Activated CD4-positive, alpha-beta T cell treated with anti-CD3 and anti-CD28 coated beads, Interleukin-2, amount 10 ng/mL, durations not matched to agents 7 days and 5 days (primary cell): ENCODE results near the gene SPNS2. TPM values are rescaled to one million over a fixed set of nuclear protein-coding genes. Genes with fewer than 3 reads are reported as not detected.

Experiments
- CTCF ChIA-PET: fragments of 350-600 bp; sonication (Branson Sonifier 250); formaldehyde crosslinking; loops from one replicate; lab custom pipeline; 2021; ENCODE audit warnings: antibody characterized with exemption; lab: Charles Lee
- POLR2A ChIA-PET: fragments of 350-600 bp; sonication (Branson Sonifier 250); formaldehyde crosslinking; loops from one replicate; lab custom pipeline; 2021; ENCODE audit warnings: antibody characterized with exemption; lab: Charles Lee
- DNase-seq: peaks from one replicate; pipeline ENCODE4 v3.0.0-alpha.2; 2020
- H3K27ac Mint-ChIP-seq: one replicate; pipeline ENCODE4 v1.8.0; 2021; ENCODE audit warnings: mild to moderate bottlenecking, moderate library complexity, mixed read lengths
- H3K27me3 Mint-ChIP-seq: one replicate; pipeline ENCODE4 v1.8.0; 2021; ENCODE audit warnings: mixed read lengths
- H3K36me3 Mint-ChIP-seq: one replicate; pipeline ENCODE4 v1.8.0; 2021; ENCODE audit warnings: low read depth, mixed read lengths
- H3K4me1 Mint-ChIP-seq: one replicate; pipeline ENCODE4 v1.8.0; 2021; ENCODE audit warnings: mixed read lengths
- H3K4me3 Mint-ChIP-seq: one replicate; pipeline ENCODE4 v1.8.0; 2021; ENCODE audit warnings: mild to moderate bottlenecking, moderate library complexity, mixed read lengths
- H3K9me3 Mint-ChIP-seq: one replicate; pipeline ENCODE4 v1.8.0; 2021; ENCODE audit warnings: mixed read lengths
- total RNA-seq, 2 experiments: library from RNA; stranded (reverse); gene quantifications; one replicate each; pipeline ENCODE4 v1.2.3, GENCODE V29; 2021

Gene SPNS2, protein sequence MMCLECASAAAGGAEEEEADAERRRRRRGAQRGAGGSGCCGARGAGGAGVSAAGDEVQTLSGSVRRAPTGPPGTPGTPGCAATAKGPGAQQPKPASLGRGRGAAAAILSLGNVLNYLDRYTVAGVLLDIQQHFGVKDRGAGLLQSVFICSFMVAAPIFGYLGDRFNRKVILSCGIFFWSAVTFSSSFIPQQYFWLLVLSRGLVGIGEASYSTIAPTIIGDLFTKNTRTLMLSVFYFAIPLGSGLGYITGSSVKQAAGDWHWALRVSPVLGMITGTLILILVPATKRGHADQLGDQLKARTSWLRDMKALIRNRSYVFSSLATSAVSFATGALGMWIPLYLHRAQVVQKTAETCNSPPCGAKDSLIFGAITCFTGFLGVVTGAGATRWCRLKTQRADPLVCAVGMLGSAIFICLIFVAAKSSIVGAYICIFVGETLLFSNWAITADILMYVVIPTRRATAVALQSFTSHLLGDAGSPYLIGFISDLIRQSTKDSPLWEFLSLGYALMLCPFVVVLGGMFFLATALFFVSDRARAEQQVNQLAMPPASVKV
- under 1 TPM; 0.25 to 0.29 TPM for total RNA-seq

DNA sequence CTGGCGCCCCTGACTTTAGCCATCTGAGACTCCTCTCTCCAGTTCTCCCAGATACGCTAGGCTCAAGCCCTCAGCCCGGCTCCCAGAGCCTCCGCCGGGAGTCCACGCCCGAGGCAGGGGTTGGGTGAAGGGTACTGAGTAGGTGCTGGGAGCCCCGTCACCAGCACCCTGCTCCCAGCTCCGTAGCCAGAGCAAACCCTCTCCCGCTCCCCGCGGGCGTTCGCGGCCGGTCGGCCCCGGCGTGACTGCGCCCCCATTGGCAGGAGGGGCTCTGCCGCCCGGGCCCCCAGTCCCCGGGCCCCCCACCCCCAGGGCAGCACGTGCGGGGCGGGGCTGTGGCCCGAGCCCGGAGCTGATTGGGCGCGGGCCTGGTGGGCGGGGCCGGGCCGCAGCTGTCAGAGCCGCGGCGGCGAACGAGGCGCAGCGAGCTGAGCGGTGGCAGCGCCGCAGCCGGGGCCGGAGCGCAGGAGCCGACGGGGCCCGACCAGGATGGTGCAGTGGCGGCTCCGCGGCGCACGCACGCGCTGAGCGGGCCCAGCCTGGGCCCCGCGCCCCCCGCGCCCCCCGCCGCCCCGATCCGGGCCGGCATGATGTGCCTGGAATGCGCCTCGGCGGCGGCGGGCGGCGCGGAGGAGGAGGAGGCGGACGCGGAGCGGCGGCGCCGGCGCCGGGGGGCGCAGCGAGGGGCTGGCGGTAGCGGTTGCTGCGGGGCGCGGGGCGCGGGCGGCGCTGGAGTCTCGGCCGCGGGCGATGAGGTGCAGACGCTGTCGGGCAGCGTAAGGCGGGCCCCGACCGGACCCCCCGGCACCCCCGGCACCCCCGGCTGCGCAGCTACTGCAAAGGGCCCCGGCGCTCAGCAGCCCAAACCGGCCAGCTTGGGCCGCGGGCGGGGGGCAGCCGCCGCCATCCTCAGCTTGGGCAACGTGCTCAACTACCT lies at the start of gene SPNS2:
Gene SPNS2 (plus strand): TSS at position 421 of the 937 bp plus-strand sequence. CDS start 167 bp downstream, at position 588.
- H3K27me3 Mint-ChIP-seq: peaks cover 39% of the 10 kb centered on the region
- no peaks in the 10 kb centered on the region for H3K36me3 Mint-ChIP-seq
- no peaks in the 10 kb centered on the region for H3K9me3 Mint-ChIP-seq
- peaks cover 22% of the 10 kb centered on the region for H3K4me1 Mint-ChIP-seq
- POLR2A ChIA-PET: interaction anchor here (0.6 kb wide), 1 partner anchor 9 kb away, joined by 3 read pairs; no protein-coding TSS in a partner anchor
- H3K4me3 Mint-ChIP-seq: peak within 1 kb of the TSS; percentile 66
- peak; percentile 55 for DNase-seq
- no peak within 1 kb of the TSS for H3K27ac Mint-ChIP-seq
- CTCF ChIA-PET: interaction anchor here (1.0 to 2.2 kb wide), 3 partner anchors 11 to 17 kb away, joined by 3 to 5 read pairs (median 3); no protein-coding TSS in a partner anchor

DNA sequence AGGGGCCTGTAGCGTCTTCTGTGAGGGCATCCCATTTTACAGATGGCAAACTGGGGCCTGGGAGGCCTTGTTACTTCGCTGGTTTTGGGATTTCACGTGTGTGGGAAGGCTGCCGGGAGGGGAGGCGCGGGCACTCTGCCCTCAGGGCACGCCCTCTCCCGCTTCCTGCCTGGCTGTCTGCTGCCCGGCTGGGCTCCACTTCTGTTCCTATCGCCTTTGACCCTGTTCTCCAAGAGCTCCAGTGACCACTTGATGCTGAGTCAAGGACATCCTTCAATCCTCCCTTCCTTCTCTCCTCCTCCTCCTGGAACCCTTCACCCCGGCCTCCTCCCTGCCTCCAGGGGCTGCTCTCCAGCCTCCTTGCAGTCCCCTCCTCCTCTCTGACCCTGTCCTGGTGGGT lies 48.9 kb upstream of the SPNS2 start:
- H3K9me3 Mint-ChIP-seq: no peaks in the 10 kb centered on the region
- no peak overlapping the region for H3K4me3 Mint-ChIP-seq
- H3K4me1 Mint-ChIP-seq: peaks cover 9% of the 10 kb centered on the region
- H3K36me3 Mint-ChIP-seq: no peaks in the 10 kb centered on the region
- no peak for DNase-seq
- H3K27ac Mint-ChIP-seq: peak overlapping the region; percentile 66
- H3K27me3 Mint-ChIP-seq: no peaks in the 10 kb centered on the region
- ChIA-PET POLR2A (no interaction called here), CTCF (interaction anchor here (0.6 to 1.1 kb wide), 2 partner anchors 14 to 48 kb away, joined by 3 read pairs; no protein-coding TSS in a partner anchor)

DNA sequence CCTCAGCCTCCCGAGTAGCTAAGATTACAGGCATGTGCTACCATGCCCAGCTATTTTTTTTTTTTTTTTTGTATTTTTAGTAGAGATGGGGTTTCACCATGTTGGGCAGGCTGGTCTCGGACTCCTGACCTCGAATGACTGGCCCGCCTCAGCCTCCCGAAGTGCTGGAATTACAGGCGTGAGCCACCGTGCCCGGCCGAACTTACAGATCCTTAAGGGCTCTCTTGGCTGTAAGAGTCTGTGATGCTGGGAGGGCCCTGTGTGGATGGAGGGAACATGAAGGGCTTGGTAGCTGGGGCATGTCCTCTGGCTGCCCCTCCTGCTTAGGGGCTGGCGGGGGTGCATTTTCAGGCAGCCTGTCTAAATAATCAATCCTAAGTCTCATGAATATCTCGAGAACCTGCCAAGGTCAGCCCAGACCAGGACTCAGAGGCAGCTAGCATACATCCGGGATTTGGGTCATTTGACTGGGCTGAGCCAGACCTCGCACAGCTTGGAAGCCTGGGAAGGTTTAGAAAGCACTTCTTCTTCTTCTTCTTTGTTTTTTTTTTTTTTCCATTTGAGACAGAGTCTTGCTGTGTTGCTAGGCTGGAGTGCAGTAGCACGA lies 47.9 kb upstream of the SPNS2 start:
- no peaks in the 10 kb centered on the region for H3K9me3 Mint-ChIP-seq
- peaks cover 9% of the 10 kb centered on the region for H3K4me1 Mint-ChIP-seq
- H3K4me3 Mint-ChIP-seq: no peak overlapping the region
- ChIA-PET POLR2A (no interaction called here), CTCF (interaction anchor here (0.5 to 1.5 kb wide), 3 partner anchors 14 to 275 kb away, joined by 3 to 4 read pairs (median 3); no protein-coding TSS in a partner anchor)
- H3K27ac Mint-ChIP-seq: no peak overlapping the region
- no peaks in the 10 kb centered on the region for H3K36me3 Mint-ChIP-seq
- H3K27me3 Mint-ChIP-seq: no peaks in the 10 kb centered on the region
- DNase-seq: no peak

DNA sequence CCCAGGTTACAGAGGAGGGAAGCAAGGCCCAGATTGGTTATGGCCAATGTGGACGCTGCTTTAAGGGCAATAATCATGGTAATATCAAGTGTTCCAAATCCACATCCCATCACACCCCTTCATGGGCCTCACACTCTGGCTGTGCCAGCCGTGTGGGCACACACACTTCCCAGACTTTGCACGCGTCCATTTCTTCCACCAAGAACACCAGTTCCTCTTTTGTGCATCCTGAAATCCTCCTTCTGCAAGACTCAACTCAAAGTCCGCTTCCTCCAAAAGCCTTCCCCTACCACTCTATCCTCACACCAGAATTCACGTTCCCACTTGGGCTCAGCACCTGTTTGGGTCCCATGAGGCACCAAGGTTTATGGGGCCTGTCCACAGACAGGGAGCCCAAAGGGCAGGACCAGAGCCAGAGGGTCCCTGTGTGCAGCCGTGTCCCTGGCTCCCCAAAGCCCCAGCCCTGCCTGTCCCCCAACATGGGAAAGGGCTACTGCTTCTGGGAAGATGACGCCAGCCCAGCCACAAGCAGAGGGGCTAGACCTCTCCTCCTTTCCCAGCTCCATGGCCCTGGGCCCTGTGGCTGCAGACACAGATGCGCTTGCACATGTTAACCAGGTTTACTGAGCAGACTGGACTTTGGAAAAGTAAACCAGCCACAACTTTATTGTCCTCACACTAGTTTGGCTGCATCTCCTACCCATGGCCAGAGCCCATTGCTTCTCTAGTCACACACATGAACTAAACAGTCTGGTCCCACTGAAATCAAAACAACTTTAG lies 44.7 kb upstream of the SPNS2 start:
- no peaks in the 10 kb centered on the region for H3K36me3 Mint-ChIP-seq
- POLR2A ChIA-PET: no interaction called here
- no peaks in the 10 kb centered on the region for H3K9me3 Mint-ChIP-seq
- DNase-seq: no peak
- H3K27ac Mint-ChIP-seq: no peak overlapping the region
- CTCF ChIA-PET: interaction anchor here (0.6 to 3.8 kb wide), 2 partner anchors 9 to 987 kb away, joined by 5 to 10 read pairs; no protein-coding TSS in a partner anchor
- no peak overlapping the region for H3K4me3 Mint-ChIP-seq
- H3K27me3 Mint-ChIP-seq: no peaks in the 10 kb centered on the region
- peaks cover 9% of the 10 kb centered on the region for H3K4me1 Mint-ChIP-seq

DNA sequence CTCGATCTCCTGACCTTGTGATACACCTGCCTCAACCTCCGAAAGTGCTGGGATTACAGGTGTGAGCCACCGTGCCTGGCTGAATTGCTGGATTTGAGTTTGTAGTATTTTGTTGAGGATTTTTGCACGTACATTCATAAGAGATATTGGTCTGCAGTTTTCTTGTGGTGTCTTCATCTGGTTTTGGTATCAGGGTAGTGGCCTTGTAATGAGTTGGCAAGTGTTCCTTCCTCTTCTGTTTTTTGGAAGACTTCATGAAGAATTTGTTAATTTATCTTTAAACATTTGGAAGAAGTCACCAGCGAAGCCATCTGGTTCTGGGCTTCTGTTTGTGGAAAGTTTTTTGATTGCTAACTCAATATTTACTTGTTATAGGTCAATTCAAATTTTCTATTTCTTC lies 38.0 kb upstream of the SPNS2 start:
- no peak for DNase-seq
- peaks cover 12% of the 10 kb centered on the region for H3K9me3 Mint-ChIP-seq
- POLR2A ChIA-PET: no interaction called here
- peaks cover 2% of the 10 kb centered on the region for H3K27me3 Mint-ChIP-seq
- H3K27ac Mint-ChIP-seq: no peak overlapping the region
- peaks cover 11% of the 10 kb centered on the region for H3K36me3 Mint-ChIP-seq
- H3K4me1 Mint-ChIP-seq: no peaks in the 10 kb centered on the region
- CTCF ChIA-PET: no interaction called here
- H3K4me3 Mint-ChIP-seq: no peak overlapping the region

DNA sequence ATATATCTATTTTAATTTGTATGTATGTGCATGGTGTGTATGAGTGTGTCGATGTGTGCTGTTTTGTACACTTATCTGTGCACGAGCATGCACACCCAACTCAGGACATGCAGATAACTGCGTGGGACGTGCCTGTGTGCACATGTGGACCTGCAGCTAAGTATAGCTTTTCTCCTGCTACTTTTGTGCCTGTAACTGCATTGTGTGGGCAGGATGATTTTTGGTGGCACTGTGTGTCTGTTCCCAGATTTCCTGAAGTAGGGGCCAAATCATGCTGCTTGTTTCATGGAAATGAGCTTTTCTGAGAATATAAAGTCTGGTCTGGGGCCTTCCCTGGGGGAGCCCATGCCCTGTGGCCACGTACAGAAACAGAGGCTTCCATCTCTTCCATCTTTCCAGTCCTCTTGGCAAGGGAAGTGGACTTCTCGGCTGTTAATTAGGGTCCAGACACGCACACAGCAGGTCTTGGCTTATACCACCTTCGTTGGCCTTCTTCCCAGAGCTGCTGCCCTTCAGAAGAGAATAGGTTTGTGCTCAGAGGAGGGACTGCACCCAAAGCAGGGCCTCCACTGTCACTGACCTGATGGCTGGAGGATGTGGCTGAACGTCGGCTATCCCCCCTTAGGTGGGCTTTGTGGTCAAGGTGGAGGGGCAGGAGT lies 34.7 kb upstream of the SPNS2 start:
- peaks cover 11% of the 10 kb centered on the region for H3K36me3 Mint-ChIP-seq
- DNase-seq: no peak
- H3K4me3 Mint-ChIP-seq: no peak overlapping the region
- no peaks in the 10 kb centered on the region for H3K4me1 Mint-ChIP-seq
- ChIA-PET CTCF (interaction anchor here (0.6 kb wide), 1 partner anchor 491 kb away, joined by 5 read pairs; no protein-coding TSS in a partner anchor), POLR2A (no interaction called here)
- no peak overlapping the region for H3K27ac Mint-ChIP-seq
- peaks cover 2% of the 10 kb centered on the region for H3K27me3 Mint-ChIP-seq
- peaks cover 12% of the 10 kb centered on the region for H3K9me3 Mint-ChIP-seq

DNA sequence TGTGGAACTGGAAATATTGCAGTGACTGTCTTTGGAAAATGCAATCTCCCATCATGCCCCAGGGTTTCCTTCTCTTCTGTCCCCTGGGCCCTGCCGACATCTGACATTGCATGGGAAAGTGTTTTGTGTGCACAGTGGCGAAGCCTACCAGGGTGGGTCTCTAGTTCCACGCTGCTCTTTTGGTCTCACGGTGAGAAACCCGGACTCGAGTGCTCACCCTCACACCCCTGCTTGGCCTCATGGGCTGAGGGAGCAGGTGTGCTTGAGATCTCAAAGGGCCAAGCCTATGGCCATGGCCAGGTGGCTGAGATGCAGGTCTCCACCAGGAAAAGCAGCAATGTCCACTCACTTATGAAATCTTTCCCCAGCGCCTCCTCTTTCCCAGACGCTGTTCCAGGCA lies 32.9 kb upstream of the SPNS2 start:
- no peak overlapping the region for H3K27ac Mint-ChIP-seq
- DNase-seq: no peak
- POLR2A ChIA-PET: no interaction called here
- no peaks in the 10 kb centered on the region for H3K4me1 Mint-ChIP-seq
- H3K4me3 Mint-ChIP-seq: no peak overlapping the region
- no peaks in the 10 kb centered on the region for H3K27me3 Mint-ChIP-seq
- H3K36me3 Mint-ChIP-seq: peaks cover 3% of the 10 kb centered on the region
- CTCF ChIA-PET: no interaction called here
- peaks cover 4% of the 10 kb centered on the region for H3K9me3 Mint-ChIP-seq

DNA sequence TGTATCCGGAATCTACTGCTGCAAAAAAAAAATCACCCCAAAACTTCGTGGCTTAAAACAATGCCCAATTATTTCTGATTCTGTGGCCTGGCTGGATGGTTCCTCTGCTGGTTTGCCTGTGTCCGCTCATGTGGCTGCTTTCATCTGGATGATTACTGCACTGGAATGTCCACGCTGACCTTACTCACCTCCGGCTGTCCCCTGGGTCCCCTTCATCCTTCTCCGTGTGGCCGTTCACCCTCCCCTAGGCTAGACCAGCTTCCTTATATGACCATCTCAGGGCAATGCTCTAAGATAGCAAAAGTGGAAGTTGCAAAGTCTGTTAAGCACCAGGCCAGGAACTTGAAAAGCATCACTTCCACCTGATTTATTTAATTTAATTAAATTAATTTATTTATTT lies 31.4 kb upstream of the SPNS2 start:
- ChIA-PET CTCF (no interaction called here), POLR2A (no interaction called here)
- Mint-ChIP-seq H3K9me3 (no peaks in the 10 kb centered on the region), H3K27ac (no peak overlapping the region), H3K4me3 (no peak overlapping the region), H3K36me3 (no peaks in the 10 kb centered on the region), H3K27me3 (peaks cover 3% of the 10 kb centered on the region), H3K4me1 (no peaks in the 10 kb centered on the region)
- DNase-seq: no peak

DNA sequence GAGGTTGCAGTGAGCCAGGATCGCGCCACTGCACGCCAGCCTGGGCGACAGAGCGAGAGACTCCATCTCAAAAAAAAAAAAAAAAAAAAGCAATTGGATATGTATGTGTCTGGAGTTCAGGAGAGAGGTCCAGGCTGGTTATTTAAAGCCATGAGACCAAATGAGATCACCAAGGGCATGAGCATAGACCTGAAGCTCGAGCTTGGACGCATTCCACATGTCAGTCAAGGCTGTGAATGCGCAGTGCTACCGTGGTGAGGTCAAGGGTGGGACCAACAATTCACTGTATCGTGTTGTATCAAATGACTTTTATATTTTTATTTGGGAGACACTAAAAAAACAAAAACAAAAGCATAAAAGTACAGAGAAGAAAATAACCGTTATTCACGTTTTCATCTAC lies 29.1 kb upstream of the SPNS2 start:
- Mint-ChIP-seq H3K27ac (no peak overlapping the region), H3K9me3 (no peaks in the 10 kb centered on the region), H3K4me1 (no peaks in the 10 kb centered on the region), H3K36me3 (no peaks in the 10 kb centered on the region), H3K4me3 (no peak overlapping the region), H3K27me3 (peaks cover 3% of the 10 kb centered on the region)
- DNase-seq: no peak
- ChIA-PET CTCF (no interaction called here), POLR2A (no interaction called here)

DNA sequence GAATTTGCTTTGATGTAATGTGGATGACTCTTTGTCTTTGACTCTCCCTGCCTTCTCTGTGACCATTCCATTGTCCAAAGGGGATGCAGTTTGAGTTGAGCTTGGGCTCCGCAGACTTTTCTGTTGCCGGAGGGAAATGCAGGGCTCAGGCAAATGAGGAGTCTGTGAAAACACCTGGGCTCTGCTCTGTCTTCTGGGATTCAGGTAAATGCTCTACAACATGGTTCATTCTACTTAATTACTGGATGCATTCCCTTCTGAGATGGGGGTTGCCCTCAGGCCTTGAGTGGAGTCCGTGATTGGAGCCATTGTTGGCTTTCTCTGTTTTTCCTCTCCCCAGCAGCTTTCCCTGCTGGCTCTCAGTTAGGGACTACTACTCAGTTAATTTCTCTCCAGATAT lies 26.4 kb upstream of the SPNS2 start:
- no peak overlapping the region for H3K4me3 Mint-ChIP-seq
- CTCF ChIA-PET: interaction anchor here (1.2 kb wide), 1 partner anchor 27 kb away, joined by 3 read pairs; no protein-coding TSS in a partner anchor
- POLR2A ChIA-PET: no interaction called here

DNA sequence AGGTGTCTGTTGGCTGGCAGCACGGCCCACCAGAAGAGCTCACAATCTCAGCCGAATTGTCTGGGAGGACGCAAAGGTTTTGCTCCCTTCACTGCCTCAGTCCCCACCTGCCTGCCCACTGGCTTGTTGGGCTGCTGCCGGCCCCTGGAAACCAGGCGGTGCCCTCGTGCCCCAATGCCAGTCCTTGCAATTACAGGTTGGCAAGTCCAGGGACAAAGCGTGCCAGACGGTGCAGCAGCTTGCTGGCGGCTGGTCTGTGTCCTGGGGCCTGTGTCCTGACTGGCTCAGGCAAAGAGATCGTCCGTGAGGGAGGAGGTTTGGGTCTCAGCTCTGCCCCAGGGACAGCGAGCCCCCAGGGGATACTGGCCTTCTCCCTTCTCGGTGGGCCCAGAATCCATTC lies 24.6 kb upstream of the SPNS2 start:
- Mint-ChIP-seq H3K9me3 (no peaks in the 10 kb centered on the region), H3K27ac (no peak overlapping the region), H3K4me1 (no peaks in the 10 kb centered on the region), H3K36me3 (no peaks in the 10 kb centered on the region), H3K4me3 (no peak overlapping the region), H3K27me3 (peaks cover 3% of the 10 kb centered on the region)
- ChIA-PET POLR2A (interaction anchor here (0.9 kb wide), 1 partner anchor 352 kb away, joined by 4 read pairs; no protein-coding TSS in a partner anchor), CTCF (interaction anchor here (0.5 kb wide), 1 partner anchor 172 kb away, joined by 3 read pairs; no protein-coding TSS in a partner anchor)
- no peak for DNase-seq

More for the DNA sequence above, 26.4 kb upstream of the SPNS2 start:
- Mint-ChIP-seq H3K9me3 (no peaks in the 10 kb centered on the region), H3K36me3 (no peaks in the 10 kb centered on the region), H3K27ac (no peak overlapping the region), H3K27me3 (peaks cover 3% of the 10 kb centered on the region), H3K4me1 (no peaks in the 10 kb centered on the region)
- no peak for DNase-seq
